K562 (cell line): ENCODE results near the gene FOXA3. TPM values are rescaled to one million over a fixed set of nuclear protein-coding genes. Genes with fewer than 3 reads are reported as not detected.

Source experiments
- CUX1 ChIP-seq: fragments of 200-800 bp; sonication (Bioruptor generic); IDR thresholded peaks from 2 replicates; pipeline ENCODE4 v1.6.1; 2016; ENCODE audit warnings: missing genetic modification characterization, missing compliant biosample characterization
- DPF2 ChIP-seq: fragments of 450-650 bp; IDR thresholded peaks from 2 replicates; pipeline ENCODE4 v1.6.1; 2016
- GABPB1 ChIP-seq: sonication (generic); formaldehyde crosslinking; IDR thresholded peaks from 2 replicates; pipeline ENCODE4 v1.8.0; 2022; ENCODE audit warnings: mild to moderate bottlenecking, missing genetic modification reagents
- LCOR ChIP-seq: sonication (generic); formaldehyde crosslinking; IDR thresholded peaks from 2 replicates; pipeline ENCODE4 v1.8.0; 2022; ENCODE audit warnings: mild to moderate bottlenecking, missing genetic modification reagents
- MEF2D ChIP-seq: conservative IDR thresholded peaks from 2 replicates; pipeline ENCODE4 v1.6.1; 2016; ENCODE audit warnings: low read depth, missing genetic modification characterization, missing compliant biosample characterization
- MNT ChIP-seq, 2 experiments: fragments of 450-650 bp; conservative IDR thresholded peaks; 2 replicates each; pipeline ENCODE4 v1.6.1; 2017; ENCODE audit warnings: mild to moderate bottlenecking in 2 of 2, moderate library complexity in 2 of 2
- RB1 ChIP-seq: fragments of 450-650 bp; IDR thresholded peaks from 2 replicates; pipeline ENCODE4 v1.6.1; 2017; ENCODE audit warnings: low read depth, mild to moderate bottlenecking
- SMARCA4 ChIP-seq: fragments of 450-650 bp; IDR thresholded peaks from 2 replicates; pipeline ENCODE4 v1.6.1; 2016
- SMARCE1 ChIP-seq: fragments of 450-650 bp; IDR thresholded peaks from 2 replicates; pipeline ENCODE4 v1.7.1; 2016; ENCODE audit warnings: mild to moderate bottlenecking
- ZNF280B ChIP-seq: fragments of 250-450 bp; sonication (Bioruptor Pico); IDR thresholded peaks from 2 replicates; pipeline ENCODE4 v1.5.1; 2021; ENCODE audit warnings: mild to moderate bottlenecking
- ZNF407 ChIP-seq: fragments of 450-650 bp; IDR thresholded peaks from 2 replicates; pipeline ENCODE4 v1.6.1; 2016; ENCODE audit warnings: low read depth
- polyA plus RNA-seq, 8 experiments: library from polyadenylated mRNA; depleted of rRNA in 4 of 8; stranded (reverse) in 5 of 8; unstranded in 3 of 8; fragments of >200 nt; fragmentation: Nextera tagmentation in 2 of 8; fragmentation: Illumina TruSeq in 1 of 8; extraction: Ambion mirVana in 2 of 8; extraction: Trizol in 1 of 8; gene quantifications; 2 replicates each; pipeline versions ENCODE4 v1.2.1 to v1.2.3, GENCODE V29; 2011 to 2014; ENCODE audit warnings: inconsistent platforms in 1 of 8, missing spikeins in 1 of 8
- total RNA-seq, 7 experiments: library from RNA; depleted of rRNA in 6 of 7; stranded (reverse); fragments of >200 nt in 6 of 7; fragmentation: Illumina TruSeq in 2 of 7; extraction: Trizol in 2 of 7; gene quantifications; 2 replicates each; pipeline versions ENCODE4 v1.2.1 to v1.2.3, GENCODE V29; 2011 to 2021; ENCODE audit warnings: low replicate concordance in 1 of 7

FOXA3 gene
- total and polyA plus RNA-seq, 9 of the 15 experiments (the other 6 are each of a cell fraction or from before 2014, with no cell fraction given): 1.3 to 15.5 (median 4.7) TPM

GRCh38 chr19:45862564-45863334 lies 1.4 kb upstream of the FOXA3 start, which contains the start of gene SYMPK (continued):
- TF ChIP-seq ZNF280B (CRISPR knock-in tag) (no peak), GABPB1 (CRISPR knock-in tag) (peak; percentile 97), MEF2D (no peak), ZNF407 (peak; percentile 88), SMARCE1 (0 out of 2 replicates have a peak, but pooled peaks have one; percentile 48), CUX1 (CRISPR knock-in tag) (no peak), MNT (conservative IDR thresholded peaks at IDR 0.05) (peak; percentile 72 to 80), LCOR (CRISPR knock-in tag) (0 out of 2 replicates have a peak, but pooled peaks have one; percentile 35), RB1 (peak; percentile 81), DPF2 (peak; percentile 33), SMARCA4 (peak; percentile 43; the same call in 1 of the 2 replicates)
